OCI-LY1 (cell line): ENCODE measurements around the gene SPSB3.

Experiments
- H2AFZ ChIP-seq: fragments of 200-600 bp; sonication (generic), shearing (Covaris generic); 2 replicates; pipeline ENCODE4 v1.6.0; 2014; ENCODE audit warnings: antibody characterized with exemption, mild to moderate bottlenecking, low read length
- H3F3A ChIP-seq: fragments of 200-600 bp; sonication (generic), shearing (Covaris generic); 2 replicates; pipeline ENCODE4 v1.6.0; 2014; ENCODE audit warnings: mild to moderate bottlenecking, antibody characterized with exemption, low read length, moderate library complexity; ENCODE audit not compliant: insufficient read depth
- H3K27ac ChIP-seq: fragments of 200-600 bp; sonication (generic); 2 replicates; pipeline ENCODE4 v1.5.1; 2014; ENCODE audit warnings: low read length, mixed run types, mild to moderate bottlenecking, low read depth; ENCODE audit not compliant: poor library complexity, severe bottlenecking
- H3K27me3 ChIP-seq: fragments of 200-600 bp; sonication (generic); 2 replicates; pipeline ENCODE4 v1.6.0; 2014; ENCODE audit warnings: antibody characterized with exemption, mild to moderate bottlenecking, low read length, moderate library complexity; ENCODE audit not compliant: insufficient read depth
- H3K36me3 ChIP-seq: fragments of 200-600 bp; sonication (generic); 2 replicates; pipeline ENCODE4 v1.6.1; 2014; ENCODE audit warnings: mild to moderate bottlenecking, antibody characterized with exemption, low read length, moderate library complexity, mixed read lengths; ENCODE audit not compliant: insufficient read depth
- H3K4me1 ChIP-seq: fragments of 200-600 bp; sonication (generic); 2 replicates; pipeline ENCODE4 v1.5.1; 2014; ENCODE audit warnings: mild to moderate bottlenecking, low read length, moderate library complexity; ENCODE audit not compliant: insufficient read depth, severe bottlenecking
- H3K4me2 ChIP-seq: fragments of 200-600 bp; sonication (generic), shearing (Covaris generic); 2 replicates; pipeline ENCODE4 v1.6.1; 2014; ENCODE audit warnings: low read length
- H3K4me3 ChIP-seq: fragments of 200-600 bp; sonication (generic); 2 replicates; pipeline ENCODE4 v1.5.1; 2014; ENCODE audit warnings: low read length, low read depth, mild to moderate bottlenecking, mixed read lengths; ENCODE audit not compliant: poor library complexity, severe bottlenecking
- H3K79me2 ChIP-seq: fragments of 200-600 bp; shearing (Covaris generic); 2 replicates; pipeline ENCODE4 v1.6.1; 2016; ENCODE audit warnings: mixed run types, low read length, mixed read lengths; ENCODE audit not compliant: insufficient read depth
- H3K9ac ChIP-seq: fragments of 200-600 bp; sonication (generic), shearing (Covaris generic); 2 replicates; pipeline ENCODE4 v1.6.1; 2014; ENCODE audit warnings: mild to moderate bottlenecking, low read length, mixed read lengths
- H3K9me2 ChIP-seq: fragments of 200-600 bp; sonication (generic), shearing (Covaris generic); 2 replicates; pipeline ENCODE4 v1.6.1; 2014; ENCODE audit warnings: low read depth, mild to moderate bottlenecking, low read length, mixed read lengths
- H3K9me3 ChIP-seq: fragments of 200-600 bp; shearing (Covaris generic); 2 replicates; pipeline ENCODE4 v1.6.1; 2014; ENCODE audit warnings: low read length, mixed read lengths
- H4K20me1 ChIP-seq: fragments of 200-600 bp; sonication (generic), shearing (Covaris generic); 2 replicates; pipeline ENCODE4 v1.6.0; 2016; ENCODE audit warnings: mild to moderate bottlenecking, low read length; ENCODE audit not compliant: insufficient read depth
- CTCF ChIP-seq: fragments of 200-600 bp; sonication (generic), shearing (Covaris generic); IDR thresholded peaks from 2 replicates; pipeline ENCODE4 v1.5.1; 2017; ENCODE audit warnings: mild to moderate bottlenecking, antibody characterized with exemption, low read length, moderate library complexity, mixed read lengths
- EZH2 ChIP-seq: fragments of 200-600 bp; sonication (generic), shearing (Covaris generic); IDR thresholded peaks from 2 replicates; pipeline ENCODE4 v1.8.0; 2017; ENCODE audit warnings: borderline replicate concordance, mixed run types, mild to moderate bottlenecking, antibody characterized with exemption, low read length, moderate library complexity, mixed read lengths

Gene SPSB3

GRCh38 chr16:1740781-1741490, 41.4 kb downstream of the SPSB3 start:
- H2AFZ ChIP-seq = no peak overlapping the region
- no peaks in the 10 kb centered on the region for H3K9me2 ChIP-seq
- H3F3A ChIP-seq = peaks cover 16% of the 10 kb centered on the region
- no peak for TF ChIP-seq EZH2
- no peak for TF ChIP-seq CTCF
- no peaks in the 10 kb centered on the region for H3K79me2 ChIP-seq
- no peak overlapping the region for H3K27ac ChIP-seq
- no peaks in the 10 kb centered on the region for H3K27me3 ChIP-seq
- no peaks in the 10 kb centered on the region for H3K9me3 ChIP-seq
- no peaks in the 10 kb centered on the region for H4K20me1 ChIP-seq
- no peak overlapping the region for H3K4me2 ChIP-seq
- no peak overlapping the region for H3K9ac ChIP-seq
- peaks cover 27% of the 10 kb centered on the region for H3K36me3 ChIP-seq
- no peaks in the 10 kb centered on the region for H3K4me1 ChIP-seq
- no peak overlapping the region for H3K4me3 ChIP-seq

GRCh38 chr16:1740234-1740633, 42.1 kb downstream of the SPSB3 start:
- H3K9ac ChIP-seq = no peak overlapping the region
- H3K79me2 ChIP-seq = no peaks in the 10 kb centered on the region
- H3K4me3 ChIP-seq = no peak overlapping the region
- H3K27me3 ChIP-seq = no peaks in the 10 kb centered on the region
- H3F3A ChIP-seq = peaks cover 16% of the 10 kb centered on the region
- peaks cover 23% of the 10 kb centered on the region for H3K36me3 ChIP-seq
- no peaks in the 10 kb centered on the region for H3K9me2 ChIP-seq
- no peaks in the 10 kb centered on the region for H3K4me1 ChIP-seq
- TF ChIP-seq EZH2 (no peak), CTCF (no peak)
- H3K4me2 ChIP-seq = no peak overlapping the region
- H3K27ac ChIP-seq = no peak overlapping the region
- H3K9me3 ChIP-seq = no peaks in the 10 kb centered on the region
- no peaks in the 10 kb centered on the region for H4K20me1 ChIP-seq
- no peak overlapping the region for H2AFZ ChIP-seq

GRCh38 chr16:1734816-1735215, 47.6 kb downstream of the SPSB3 start:
- H4K20me1 ChIP-seq = no peaks in the 10 kb centered on the region
- H2AFZ ChIP-seq = no peak overlapping the region
- H3K27me3 ChIP-seq = no peaks in the 10 kb centered on the region
- H3K4me1 ChIP-seq = no peaks in the 10 kb centered on the region
- no peaks in the 10 kb centered on the region for H3K9me3 ChIP-seq
- TF ChIP-seq CTCF (no peak), EZH2 (no peak)
- no peak overlapping the region for H3K4me2 ChIP-seq
- peaks cover 16% of the 10 kb centered on the region for H3F3A ChIP-seq
- no peak overlapping the region for H3K9ac ChIP-seq
- no peaks in the 10 kb centered on the region for H3K79me2 ChIP-seq
- no peak overlapping the region for H3K4me3 ChIP-seq
- H3K36me3 ChIP-seq = peaks cover 43% of the 10 kb centered on the region
- H3K27ac ChIP-seq = no peak overlapping the region
- no peaks in the 10 kb centered on the region for H3K9me2 ChIP-seq
